NCI-H526 treated with DMSO at 0.1 percent for 48 hours (cell line): ENCODE results near the gene FXYD2.
"Not testable (repeated sequence)": the region's sequence is repeated elsewhere in the genome, so short reads cannot be mapped to it uniquely, and the experiment has no call there.

Experiments
- DNase-seq: peaks from one replicate; lab custom pipeline; 2025; lab: John Stamatoyannopoulos, UW

The FXYD2 gene

DNA sequence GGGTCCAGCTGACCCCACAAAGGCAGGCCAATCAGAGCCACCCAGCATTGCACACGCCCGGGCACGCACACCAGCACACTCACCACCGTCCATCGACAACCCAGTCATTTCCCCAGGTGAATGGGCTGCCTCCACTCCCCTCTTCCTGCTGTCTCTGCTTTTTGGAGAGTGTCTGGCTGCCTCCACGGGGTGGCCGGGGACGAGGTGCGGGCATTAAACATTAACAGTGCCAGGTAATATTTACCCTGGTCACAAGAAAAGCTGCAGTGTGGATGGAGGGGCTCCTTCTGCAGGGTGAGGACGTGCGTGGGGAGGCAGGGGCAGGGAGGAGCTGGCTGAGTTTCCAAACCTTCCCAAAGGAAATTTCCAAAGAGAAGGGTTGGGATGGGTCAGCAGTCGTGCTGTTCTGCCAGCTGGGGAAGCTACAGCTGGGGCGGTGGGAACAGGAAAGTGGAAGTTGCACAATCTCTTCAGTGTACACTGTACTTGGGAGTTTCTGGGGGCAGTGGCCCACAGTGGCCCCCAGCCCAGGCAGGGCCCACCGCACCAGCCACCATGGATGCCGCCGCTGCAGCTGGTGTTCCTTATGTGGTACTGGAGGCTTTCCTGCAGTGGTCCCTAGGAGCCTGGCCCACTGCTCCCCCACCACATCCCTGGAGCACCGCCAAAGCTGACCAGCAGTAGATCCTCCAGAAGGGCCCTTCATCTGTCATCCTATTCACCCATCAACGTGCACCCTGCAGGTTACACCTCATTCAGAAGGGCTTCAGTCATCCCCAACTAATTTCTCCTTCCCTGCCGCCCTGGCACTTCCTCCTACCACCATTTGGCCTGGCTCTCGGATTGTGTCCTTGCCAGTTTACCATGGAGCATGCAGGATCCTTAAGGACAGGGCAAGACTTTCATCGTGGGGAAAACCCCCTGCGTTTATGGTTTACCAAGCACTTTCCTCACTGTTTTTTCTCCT is at the start of gene FXYD2:
TSS of gene FXYD2 (minus strand) at position 174 of the 967 bp plus-strand sequence. CDS start at position 108, 66 bp downstream.
- DNase-seq: no peak

DNA sequence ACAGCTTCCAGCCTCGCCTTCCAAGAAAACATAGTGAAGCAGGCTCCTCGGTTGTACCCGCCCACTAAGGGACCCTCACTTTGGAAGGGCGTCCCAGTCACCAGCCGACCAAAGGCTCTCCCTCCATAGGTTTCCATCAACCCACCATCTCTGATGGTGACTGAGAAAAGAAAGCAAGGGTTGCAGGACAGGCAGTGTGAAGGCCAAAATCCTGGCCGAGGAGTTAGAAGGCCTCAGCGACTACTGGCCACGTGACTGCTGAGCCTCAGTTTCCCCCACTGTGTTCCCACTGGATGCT is 49.2 kb upstream of the FXYD2 start:
- DNase-seq: no peak

DNA sequence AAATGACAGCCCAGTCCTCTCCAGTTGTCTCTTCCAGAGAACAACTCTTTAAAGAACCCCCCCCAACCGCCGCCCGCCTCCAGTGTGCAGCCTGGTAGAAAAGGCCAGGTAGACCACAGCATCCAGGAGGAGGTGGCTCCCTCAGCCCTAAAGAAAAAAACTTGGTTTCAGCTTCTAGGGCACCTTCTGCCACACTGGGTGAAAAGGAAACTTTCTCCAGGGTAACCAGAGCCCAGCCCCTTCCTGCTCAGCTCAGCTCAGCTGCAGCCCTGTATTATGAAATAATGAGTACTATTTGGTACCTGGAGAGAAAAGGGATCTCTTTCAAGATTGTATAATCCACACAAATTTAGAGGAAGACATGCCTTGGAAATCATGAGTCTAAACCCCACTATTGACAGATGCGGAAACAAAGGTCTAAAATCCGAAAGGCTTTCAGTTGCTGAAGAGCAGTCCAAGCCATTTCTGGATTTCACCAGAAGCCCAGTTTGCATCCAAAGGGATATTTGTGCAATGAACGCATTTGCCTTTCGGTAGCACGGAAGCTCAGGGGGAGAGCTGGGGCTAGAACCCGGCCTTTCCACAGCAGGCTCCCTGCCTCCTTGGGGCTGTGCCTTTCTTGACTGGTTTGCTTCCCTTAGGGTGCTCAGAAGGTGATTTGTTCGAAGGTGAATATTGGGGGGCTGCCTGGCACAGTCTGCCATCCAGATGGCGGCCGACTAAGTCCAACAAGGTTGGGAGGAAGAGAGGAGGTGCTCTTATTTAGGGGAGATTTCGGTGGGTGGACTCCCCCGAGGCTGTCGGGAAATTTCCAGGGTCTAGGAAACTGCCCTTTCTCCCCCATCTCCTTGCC is 48.7 kb upstream of the FXYD2 start:
- no peak for DNase-seq

DNA sequence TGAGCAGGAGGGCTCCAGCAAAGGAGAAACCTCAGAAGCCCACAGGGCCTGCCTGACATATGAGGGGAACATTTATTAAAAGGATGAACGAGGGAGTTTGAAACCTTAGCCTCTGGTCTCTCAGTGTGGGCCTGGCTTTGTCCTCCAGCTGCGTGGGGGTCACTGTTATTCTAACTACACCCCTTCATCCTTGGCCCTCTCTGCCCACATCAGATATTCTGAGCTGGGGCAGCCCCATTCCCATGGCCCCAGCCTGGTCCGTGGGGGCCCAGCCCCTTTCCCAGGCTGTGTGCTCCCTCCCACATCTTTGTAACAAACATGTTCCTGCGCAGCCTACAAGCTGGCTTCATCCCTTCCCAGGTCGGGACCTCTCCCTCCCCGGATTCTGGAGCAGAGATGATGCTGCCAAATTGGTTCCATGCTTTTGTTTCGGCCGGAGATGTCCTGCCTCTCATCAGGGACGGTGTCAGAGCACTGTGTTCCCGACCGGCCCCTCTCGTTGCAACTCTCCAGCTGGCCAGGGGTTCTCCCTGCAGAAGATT is 47.9 kb upstream of the FXYD2 start:
- no peak for DNase-seq

DNA sequence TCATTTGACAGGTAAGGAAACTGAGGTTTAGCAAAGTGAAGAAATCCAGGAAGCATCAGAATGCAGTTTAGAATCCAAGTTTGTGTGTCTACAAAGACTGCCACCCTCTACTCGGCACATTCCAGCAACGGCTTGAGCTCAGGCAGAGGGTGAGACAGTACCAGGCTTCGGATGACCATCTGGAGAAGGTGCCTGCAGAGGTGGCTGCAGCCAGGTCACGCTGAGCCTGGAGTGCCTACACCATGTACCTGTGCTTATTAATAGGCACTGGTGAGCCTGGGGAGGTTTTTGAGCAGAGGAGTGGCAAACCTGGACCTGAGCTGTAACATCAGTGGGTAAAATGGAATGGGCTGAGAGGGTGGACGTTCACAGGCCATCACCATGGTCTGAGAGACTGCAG is 47.2 kb upstream of the FXYD2 start:
- no peak for DNase-seq

DNA sequence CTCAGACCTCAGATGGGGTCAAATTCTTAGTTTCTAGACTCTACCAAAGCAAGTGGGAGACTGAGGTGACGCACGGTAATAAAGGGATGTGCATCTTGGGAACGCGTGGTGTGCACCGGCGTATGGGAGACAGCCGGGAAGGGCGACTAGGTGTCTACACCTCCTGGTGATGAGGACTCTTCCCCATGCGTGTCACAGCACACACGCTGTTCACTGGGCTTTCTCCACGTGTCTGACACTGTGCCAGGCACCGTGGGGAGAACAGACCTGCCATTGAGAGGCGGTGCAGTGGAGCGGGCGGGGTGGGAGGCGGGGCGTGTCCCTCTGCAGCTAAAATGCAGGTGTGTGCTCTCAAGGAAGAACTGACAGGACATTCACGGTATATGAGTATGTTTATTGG is 46.6 kb upstream of the FXYD2 start:
- DNase-seq: no peak

DNA sequence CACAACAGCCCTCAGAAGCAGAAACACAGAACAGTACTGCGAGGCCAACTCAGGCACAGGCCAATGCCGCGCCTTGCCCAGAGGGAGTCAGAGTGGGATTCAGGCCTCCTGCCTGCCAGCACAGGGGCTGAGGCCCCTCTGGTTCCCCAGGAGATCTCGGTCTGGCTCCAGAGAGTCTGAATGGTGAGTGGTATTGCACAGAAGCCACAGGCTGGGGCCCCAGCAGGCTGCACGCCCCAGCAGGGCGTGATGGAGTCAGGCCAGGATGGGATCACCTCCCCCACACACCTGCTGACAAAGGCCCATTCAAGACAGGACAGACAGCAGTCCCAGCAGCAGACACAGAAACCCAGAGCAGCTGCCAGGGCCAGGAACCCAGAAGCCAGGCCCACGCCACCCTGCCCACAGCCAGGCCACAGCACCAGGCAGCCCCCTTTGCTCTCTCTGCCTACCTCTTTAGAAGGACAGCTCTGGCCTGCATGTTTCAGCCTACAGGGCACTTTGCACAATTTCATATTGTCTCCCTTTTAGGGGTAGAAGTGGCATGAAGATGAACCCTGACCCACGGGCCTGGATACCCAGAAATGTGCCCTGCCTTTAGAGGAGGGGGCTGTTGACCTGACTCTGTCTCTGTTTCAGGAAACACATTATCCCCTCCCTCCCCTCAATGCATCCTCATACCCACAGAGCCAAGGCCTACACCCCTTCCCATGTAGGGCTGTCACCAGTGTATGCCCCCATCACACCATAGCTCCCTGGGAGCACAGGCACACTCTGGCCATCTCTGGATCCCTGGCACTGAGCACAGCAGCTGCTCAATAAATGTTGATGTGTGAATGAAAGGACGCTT is 45.8 kb upstream of the FXYD2 start:
- DNase-seq: peak; percentile 95

DNA sequence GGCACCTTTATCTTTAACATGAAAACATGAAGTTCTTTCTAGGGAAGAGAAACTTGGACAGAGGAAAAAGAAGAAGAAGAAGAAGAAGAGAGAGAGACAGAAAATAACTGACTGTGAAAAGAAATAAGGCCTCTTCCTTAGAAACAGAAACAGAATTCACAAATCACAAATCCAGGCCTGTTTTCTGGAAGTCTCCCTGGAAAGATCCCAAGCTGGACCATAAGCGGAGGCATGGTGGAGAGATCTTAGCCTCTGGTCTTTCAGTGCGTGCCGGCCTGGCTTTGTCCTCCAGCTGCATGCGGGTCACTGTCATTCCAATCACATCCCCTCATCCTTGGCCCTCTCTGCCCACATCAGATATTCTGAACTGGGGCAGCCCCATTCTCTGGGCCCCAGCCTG is 45.1 kb upstream of the FXYD2 start:
- no peak for DNase-seq

DNA sequence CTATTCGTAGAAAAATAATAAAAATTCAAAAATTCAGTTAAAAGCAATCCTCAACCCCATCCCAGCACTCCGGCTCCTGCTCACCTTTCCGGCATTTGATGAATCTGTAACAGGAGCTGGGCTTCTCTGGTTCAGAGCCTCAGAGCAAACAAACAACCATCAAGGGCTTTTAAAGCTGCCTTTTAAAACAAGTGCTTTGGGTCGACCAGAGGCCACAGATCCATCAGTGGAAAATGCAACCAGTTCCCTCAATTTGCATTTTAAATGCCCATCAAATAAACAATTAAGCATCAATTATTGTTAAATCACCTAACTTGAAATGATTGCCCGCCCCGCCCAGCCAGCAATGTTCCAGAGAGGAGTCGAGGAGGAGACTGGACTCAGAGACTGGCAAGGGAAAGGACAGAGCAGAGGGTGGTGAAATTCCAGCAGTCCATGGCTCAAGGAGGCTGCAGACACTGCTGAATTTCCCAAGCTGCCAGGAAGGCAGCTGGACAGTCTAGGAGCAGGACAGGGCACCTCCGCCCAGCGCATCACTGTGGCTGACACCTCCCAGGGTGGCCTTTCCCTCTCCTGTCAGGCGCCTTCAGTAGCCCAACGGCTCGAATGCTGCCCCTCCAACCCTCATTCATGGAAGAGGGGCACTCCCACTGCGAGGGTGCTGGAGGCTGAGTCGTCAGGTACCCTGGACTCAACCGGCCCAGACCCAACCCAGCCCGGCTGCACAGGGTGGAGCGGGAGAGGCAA is 44.4 kb upstream of the FXYD2 start:
- peak; percentile 83 for DNase-seq

DNA sequence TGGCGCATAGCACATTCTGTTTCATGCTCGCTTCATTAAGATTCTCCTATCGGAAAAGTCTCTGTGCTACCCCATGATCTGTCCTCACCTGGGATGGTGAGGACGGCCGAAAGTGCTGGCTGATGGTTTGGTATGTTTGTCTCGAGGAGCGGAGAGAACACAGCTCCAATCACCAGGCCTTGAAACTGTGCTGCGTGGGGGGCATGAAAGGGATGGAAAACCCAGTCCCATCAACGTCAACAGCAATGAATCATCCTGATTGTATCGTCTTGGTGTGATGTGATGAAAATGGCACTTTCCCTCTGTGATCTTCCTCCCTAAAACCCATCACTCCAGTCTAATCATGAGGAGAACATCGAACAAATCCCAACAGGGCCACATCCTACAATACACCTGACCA is 43.5 kb upstream of the FXYD2 start:
- DNase-seq: no peak

DNA sequence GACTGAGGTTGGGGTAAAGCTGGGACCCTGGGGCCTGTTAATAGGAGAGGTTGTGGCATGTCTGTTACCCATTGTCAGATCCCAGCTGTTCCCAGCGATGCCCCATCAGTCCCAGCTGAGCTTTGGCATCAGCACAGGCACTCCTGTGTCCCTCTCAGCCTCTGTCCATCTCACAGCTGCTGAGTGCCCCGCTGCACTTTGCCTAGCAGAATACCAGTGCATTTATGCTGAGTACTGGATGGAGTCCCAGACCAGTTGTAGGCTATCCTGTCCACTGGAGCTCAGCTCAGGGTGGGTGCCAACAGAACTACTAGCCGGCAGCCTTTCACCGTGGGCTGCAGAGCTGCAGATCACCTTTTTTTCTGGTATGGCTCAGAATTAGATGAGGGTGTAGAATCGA is 42.0 kb upstream of the FXYD2 start:
- no peak for DNase-seq

DNA sequence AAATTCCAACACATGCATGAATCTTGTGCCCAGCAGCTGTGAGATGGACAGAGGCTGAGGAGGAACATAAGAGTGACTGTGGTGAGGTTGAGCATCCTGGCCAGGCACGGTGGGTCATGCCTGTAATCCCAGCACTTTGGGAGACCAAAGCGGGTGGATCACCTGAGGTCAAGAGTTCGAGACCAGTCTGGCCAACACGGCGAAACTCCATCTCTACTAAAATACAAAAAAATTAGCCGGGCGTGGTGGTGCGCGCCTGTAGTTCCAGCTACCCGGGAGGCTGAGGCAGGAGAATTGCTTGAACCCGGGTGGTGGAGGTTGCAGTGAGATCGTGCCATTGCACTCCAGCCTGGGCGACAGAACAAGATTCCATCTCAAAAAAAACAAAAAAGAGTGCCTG is 41.0 kb upstream of the FXYD2 start:
- DNase-seq: not testable (repeated sequence)

DNA sequence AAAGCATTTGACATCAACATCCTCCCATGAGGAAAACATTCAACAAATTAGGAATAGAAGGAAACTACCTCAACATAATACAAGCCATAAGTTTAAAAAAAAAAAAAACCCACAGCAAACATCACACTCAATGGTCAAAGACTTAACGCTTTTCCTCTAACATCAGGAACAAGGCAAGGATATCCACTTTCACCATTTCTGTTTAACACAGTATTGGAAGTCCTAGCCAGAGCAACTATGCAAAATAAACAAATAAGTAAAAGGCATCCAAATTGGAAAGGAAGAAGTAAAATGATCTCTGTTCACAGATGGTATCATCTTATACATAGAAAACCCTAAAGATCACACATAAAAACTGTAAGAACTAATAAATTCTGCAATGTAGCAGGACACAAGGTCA is 38.8 kb upstream of the FXYD2 start:
- DNase-seq: peak; percentile 67

DNA sequence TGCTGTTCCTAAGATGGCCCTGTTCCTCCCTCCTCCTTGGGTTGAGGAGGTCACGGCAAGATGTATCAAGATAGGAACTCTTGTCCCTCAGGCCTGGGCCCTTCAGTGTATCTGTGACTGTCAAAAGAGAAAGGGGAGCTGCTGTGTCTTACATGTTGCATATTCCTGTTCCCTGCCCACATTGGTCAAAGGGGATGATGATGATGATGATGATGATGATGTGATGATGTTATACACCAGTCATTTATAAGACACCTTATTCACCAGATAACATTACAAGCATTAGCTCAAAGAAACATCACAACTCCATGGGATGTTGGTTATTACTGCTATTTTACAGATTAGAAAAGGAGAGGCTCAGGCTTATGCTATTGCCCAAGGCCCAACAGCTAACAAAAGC is 38.2 kb upstream of the FXYD2 start:
- no peak for DNase-seq

DNA sequence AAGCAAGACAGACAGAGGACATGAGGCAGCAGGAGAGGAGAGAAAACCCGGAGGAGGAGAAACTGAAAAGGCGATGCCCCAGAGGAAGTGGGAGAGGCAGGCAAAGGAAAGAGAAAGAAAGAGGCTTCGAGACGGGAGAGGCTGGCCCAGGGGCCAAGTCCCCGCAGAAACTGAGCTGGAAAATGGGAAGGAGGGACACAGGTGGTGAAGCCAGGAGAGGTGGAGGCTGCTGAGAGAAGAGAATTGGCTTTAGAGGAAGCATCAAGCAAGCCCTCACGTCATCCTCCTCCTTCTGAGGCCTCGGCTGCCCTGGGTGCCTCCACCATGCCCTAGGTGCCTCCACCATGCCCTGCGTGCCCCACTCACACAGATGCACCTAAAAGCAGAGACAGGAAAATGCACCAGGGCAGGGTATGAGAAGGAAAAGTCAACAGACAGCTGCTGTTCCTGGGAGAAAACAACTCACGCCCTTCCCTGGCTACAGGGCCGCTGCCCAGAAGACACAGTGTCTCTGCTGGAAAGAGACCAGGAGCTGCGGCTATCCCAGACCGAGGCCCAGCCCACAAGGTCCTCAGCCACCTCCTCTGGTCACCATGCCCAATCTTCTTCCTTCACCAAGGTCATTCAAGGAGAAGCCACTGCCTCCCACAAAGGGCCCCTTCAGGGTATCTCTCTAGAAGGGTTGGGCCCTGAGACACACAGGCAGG is 37.6 kb upstream of the FXYD2 start:
- DNase-seq: no peak

DNA sequence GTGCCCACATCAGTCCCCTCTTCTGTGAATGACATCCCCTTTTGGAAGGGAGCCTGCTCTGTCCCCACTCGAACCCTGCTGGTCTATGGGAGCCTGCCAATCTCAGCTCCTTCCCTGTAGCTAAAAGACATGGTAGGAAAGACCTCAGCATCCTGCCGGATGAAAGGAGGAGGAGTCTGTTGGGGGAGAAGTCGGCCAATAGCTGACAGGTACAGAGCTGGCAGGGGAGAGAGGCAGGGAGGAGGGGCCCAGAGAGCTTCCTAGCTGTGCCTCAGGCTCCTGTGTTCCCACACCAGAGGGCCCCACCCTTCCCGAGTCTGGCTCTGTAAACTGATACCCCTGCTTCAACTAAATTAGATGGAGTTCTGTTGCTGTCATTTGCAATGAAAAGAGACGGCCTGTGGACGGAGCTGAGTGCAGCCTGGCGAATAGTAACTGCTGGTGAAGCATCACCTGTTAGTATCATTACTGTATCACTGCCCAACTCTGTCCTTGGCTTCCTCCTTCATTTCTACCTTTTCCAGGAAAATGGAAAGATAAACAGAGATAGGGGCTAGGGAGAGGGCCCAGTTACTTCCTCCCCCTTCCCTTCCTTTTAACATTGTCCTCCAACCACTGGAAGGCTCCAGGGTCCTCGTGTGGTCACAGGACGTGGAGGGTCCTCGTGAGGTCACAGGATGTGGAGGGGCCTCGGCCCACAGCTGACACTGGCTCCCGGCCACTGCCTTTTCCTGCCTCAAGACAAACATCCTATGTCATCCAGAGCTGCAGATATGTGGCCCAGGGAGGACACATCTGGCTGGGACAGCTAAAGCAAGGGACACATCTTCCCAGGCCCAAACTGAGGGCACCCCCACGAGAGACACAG is 36.8 kb upstream of the FXYD2 start:
- DNase-seq: peak; percentile 99

DNA sequence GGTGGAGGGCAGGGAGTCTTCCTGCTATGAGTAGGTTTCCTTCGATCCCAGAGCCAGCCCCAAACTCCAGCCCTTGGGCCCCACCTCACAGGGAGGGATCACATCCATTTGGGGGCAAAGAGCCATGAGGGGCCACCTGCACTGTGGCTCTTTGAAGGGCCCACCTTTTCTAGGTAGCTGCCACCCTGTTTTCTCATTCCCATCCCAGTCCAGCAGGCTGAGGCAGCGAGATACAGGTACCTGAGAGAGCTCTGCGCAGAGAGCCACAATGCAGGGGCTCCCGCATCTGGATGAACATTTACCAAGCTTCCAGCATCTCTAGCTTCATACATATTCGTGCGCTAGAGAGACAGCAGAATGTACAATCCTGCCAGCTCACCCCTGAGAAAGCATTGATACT is 35.6 kb upstream of the FXYD2 start:
- DNase-seq: no peak

DNA sequence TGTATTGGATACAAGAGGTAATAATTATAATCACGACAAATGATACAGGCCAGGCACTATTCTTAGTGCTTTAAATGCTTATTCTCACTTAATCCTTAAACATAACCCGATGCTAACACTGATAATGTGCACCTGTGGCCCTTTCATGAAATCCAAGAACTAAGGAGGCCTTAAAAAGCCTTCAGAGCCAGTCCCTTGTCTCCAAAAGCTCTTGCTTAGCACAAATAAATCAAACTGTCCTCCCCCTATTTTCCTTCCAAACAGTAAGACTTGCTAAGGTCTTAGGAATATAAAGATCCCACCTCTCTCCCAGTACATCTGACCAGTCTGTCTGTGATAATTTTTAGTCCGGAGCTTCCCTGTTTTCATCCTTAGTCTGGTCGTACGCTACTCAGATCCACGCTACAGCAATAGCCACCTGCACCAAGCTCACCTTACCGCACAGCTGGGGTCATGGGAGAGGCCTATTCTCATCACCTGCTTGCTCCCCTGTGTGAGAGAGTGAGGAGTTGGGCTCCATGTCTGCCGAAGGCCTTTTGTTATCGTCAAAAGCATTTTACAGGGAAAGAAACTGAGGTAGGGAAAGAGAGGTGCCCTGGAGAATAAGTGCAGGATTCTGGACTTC is 35.1 kb upstream of the FXYD2 start:
- no peak for DNase-seq

DNA sequence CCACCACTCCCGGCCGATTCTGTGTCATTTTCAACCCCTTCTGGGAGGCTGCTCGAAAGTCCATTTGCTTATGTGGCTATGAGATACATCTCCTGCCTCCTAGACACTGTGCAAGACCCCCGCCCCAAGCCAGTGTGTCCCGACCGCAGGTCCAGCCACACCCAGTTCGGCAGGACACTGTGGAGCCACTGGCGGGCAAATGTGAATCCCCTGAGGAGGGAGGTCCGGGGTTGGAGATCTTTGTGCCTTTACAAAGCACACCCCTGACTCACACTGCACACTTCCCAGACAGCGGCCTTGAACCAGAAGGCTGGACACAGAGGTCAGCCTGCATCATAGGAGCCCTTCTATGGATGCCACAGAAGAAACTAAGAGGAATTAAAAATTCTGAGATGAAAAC is 34.5 kb upstream of the FXYD2 start:
- no peak for DNase-seq
